A549 (cell line): Measurements from ENCODE around the gene BHLHA15. TPM values are rescaled to one million over a fixed set of nuclear protein-coding genes. Genes with fewer than 3 reads are reported as not detected.

Source experiments
- ATAC-seq, 2 experiments: fragments of 200-7000 bp in 1 of 2; fragments of >200 bp in 1 of 2; cut with Nextera tagmentation in 1 of 2; cut with Tn5 transposase in 1 of 2; 3 replicates each; pipeline versions ENCODE4 v1.8.0 to v1.9.1; 2018 to 2020; ENCODE audit warnings: mild to moderate bottlenecking in 1 of 2, moderate library complexity in 1 of 2
- CTCF ChIA-PET: fragments of 300-600 bp; sonication (Branson Sonifier 250); formaldehyde crosslinking; extraction: SDS; loops from one replicate; lab custom pipeline; 2021; ENCODE audit warnings: antibody characterized with exemption, inconsistent platforms; lab: Yijun Ruan, JAX
- POLR2A ChIA-PET: fragments of 350-600 bp; formaldehyde crosslinking; extraction: SDS; loops from one replicate; lab custom pipeline; 2021; ENCODE audit warnings: antibody characterized with exemption, inconsistent platforms; lab: Yijun Ruan, JAX
- DNase-seq, 2 experiments: peaks; one replicate each; pipeline versions ENCODE4 v3.0.0 to v3.0.0-alpha.2; 2011 to 2016; ENCODE audit warnings: low read depth in 1 of 2, low spot score in 1 of 2
- FAIRE-seq: peaks from 2 replicates; lab custom pipeline; 2011; peaks lifted over from hg19 to GRCh38; lab: Jason Lieb, UNC
- H3K27ac ChIP-seq, 2 experiments: fragments of >200 bp; sonication (Bioruptor Twin); formaldehyde crosslinking; 3 replicates each; pipeline ENCODE4 v1.5.1; 2016 to 2017
- H3K4me1 ChIP-seq: fragments of >200 bp; sonication (Bioruptor Twin); formaldehyde crosslinking; 3 replicates; pipeline ENCODE4 v1.6.1; 2016
- H3K4me2 ChIP-seq: fragments of >200 bp; sonication (Bioruptor Twin); formaldehyde crosslinking; 3 replicates; pipeline ENCODE4 v1.6.1; 2016
- H3K4me3 ChIP-seq: fragments of >200 bp; sonication (Bioruptor Twin); formaldehyde crosslinking; 3 replicates; pipeline ENCODE4 v1.5.1; 2016
- H3K9me3 ChIP-seq: fragments of >200 bp; sonication (Bioruptor Twin); formaldehyde crosslinking; 3 replicates; pipeline ENCODE4 v1.6.1; 2016
- ATOH8 ChIP-seq: fragments of 250-450 bp; sonication (Bioruptor Pico); IDR thresholded peaks from 2 replicates; pipeline ENCODE4 v1.5.0; 2020; ENCODE audit warnings: low read depth, mild to moderate bottlenecking, moderate library complexity
- BHLHE40 ChIP-seq: IDR thresholded peaks from 2 replicates; pipeline ENCODE4 v1.6.1; 2012; ENCODE audit warnings: low read depth, low read length, inconsistent platforms
- CBX2 ChIP-seq: fragments of 200-600 bp; sonication (generic); IDR thresholded peaks from 2 replicates; pipeline ENCODE4 v1.6.1; 2016; ENCODE audit warnings: low read depth, mild to moderate bottlenecking, borderline replicate concordance
- CBX8 ChIP-seq: fragments of 200-600 bp; sonication (generic); IDR thresholded peaks from 2 replicates; pipeline ENCODE4 v1.6.1; 2016
- CHD2 ChIP-seq: fragments of 150-350 bp; IDR thresholded peaks from 2 replicates; pipeline ENCODE4 v1.6.1; 2014; ENCODE audit warnings: low read length; ENCODE audit not compliant: partially characterized antibody
- CTCF ChIP-seq: fragments of >200 bp; sonication (Bioruptor Twin); formaldehyde crosslinking; IDR thresholded peaks from 3 replicates; pipeline ENCODE4 v1.5.1; 2016
- EHF ChIP-seq: fragments of 250-450 bp; sonication (Bioruptor Pico); IDR thresholded peaks from 2 replicates; pipeline ENCODE4 v1.5.0; 2020; ENCODE audit warnings: mild to moderate bottlenecking
- GATA3 ChIP-seq: IDR thresholded peaks from 2 replicates; pipeline ENCODE4 v1.6.1; 2012; ENCODE audit warnings: borderline replicate concordance
- HEYL ChIP-seq: fragments of 250-450 bp; sonication (Bioruptor Pico); IDR thresholded peaks from 2 replicates; pipeline ENCODE4 v1.8.0; 2021; ENCODE audit warnings: mild to moderate bottlenecking, moderate library complexity
- HOXB13 ChIP-seq: fragments of 250-450 bp; sonication (Bioruptor Pico); IDR thresholded peaks from 2 replicates; pipeline ENCODE4 v1.5.0; 2020; ENCODE audit warnings: low read depth, mild to moderate bottlenecking, moderate library complexity
- JUN ChIP-seq, 2 experiments: fragments of >200 bp; sonication (Bioruptor Twin); formaldehyde crosslinking; IDR thresholded peaks; 2 replicates in 1 of 2; 3 replicates in 1 of 2; pipeline ENCODE4 v1.6.1; 2016 to 2017
- JUNB ChIP-seq: fragments of >200 bp; sonication (Bioruptor Twin); formaldehyde crosslinking; IDR thresholded peaks from 2 replicates; pipeline ENCODE4 v1.6.1; 2016
- KDM1A ChIP-seq: fragments of 200-600 bp; sonication (generic); IDR thresholded peaks from 2 replicates; pipeline ENCODE4 v1.6.1; 2016; ENCODE audit warnings: low read depth, mild to moderate bottlenecking
- KDM5A ChIP-seq: fragments of 200-600 bp; sonication (generic); IDR thresholded peaks from 2 replicates; pipeline ENCODE4 v1.6.1; 2016; ENCODE audit warnings: antibody characterized with exemption, mild to moderate bottlenecking
- MAZ ChIP-seq: fragments of 150-350 bp; IDR thresholded peaks from 2 replicates; pipeline ENCODE4 v1.6.1; 2014; ENCODE audit warnings: antibody characterized with exemption, low read depth, low read length, borderline replicate concordance
- MYC ChIP-seq: IDR thresholded peaks from 2 replicates; pipeline ENCODE4 v1.6.1; 2012; ENCODE audit warnings: mild to moderate bottlenecking, inconsistent platforms, low read length, improper control_type of control experiment, borderline replicate concordance
- PHF8 ChIP-seq: fragments of 200-600 bp; sonication (generic); IDR thresholded peaks from 2 replicates; pipeline ENCODE4 v1.6.1; 2016; ENCODE audit warnings: low read depth, mild to moderate bottlenecking, antibody characterized with exemption, moderate library complexity, borderline replicate concordance
- POLR2A ChIP-seq: IDR thresholded peaks from 2 replicates; pipeline ENCODE4 v1.6.1; 2012; ENCODE audit warnings: mild to moderate bottlenecking, low read length
- RCOR1 ChIP-seq: fragments of 150-350 bp; IDR thresholded peaks from 2 replicates; pipeline ENCODE4 v1.6.1; 2014; ENCODE audit warnings: antibody characterized with exemption, low read length, low read depth
- REST ChIP-seq: fragments of 200-600 bp; sonication (generic); IDR thresholded peaks from 2 replicates; pipeline ENCODE4 v1.6.1; 2016; ENCODE audit warnings: antibody characterized with exemption, mild to moderate bottlenecking, moderate library complexity
- RFX5 ChIP-seq: fragments of 450-650 bp; IDR thresholded peaks from 2 replicates; pipeline ENCODE4 v1.7.1; 2014; ENCODE audit warnings: antibody characterized with exemption, mild to moderate bottlenecking, moderate library complexity
- SMC3 ChIP-seq: fragments of >200 bp; sonication (Bioruptor Twin); formaldehyde crosslinking; IDR thresholded peaks from 3 replicates; pipeline ENCODE4 v1.6.1; 2018; ENCODE audit warnings: inconsistent platforms
- ZSCAN20 ChIP-seq: fragments of 250-450 bp; sonication (Bioruptor Pico); IDR thresholded peaks from 2 replicates; pipeline ENCODE4 v1.8.0; 2022; ENCODE audit warnings: mild to moderate bottlenecking, moderate library complexity
- WGBS: methylation state at CpG from one replicate; pipeline ENCODE4 v1.1.6; 2017; ENCODE audit errors: missing lambda C conversion rate; 5-methylcytosine and 5-hydroxymethylcytosine counted together
- polyA plus RNA-seq, 4 experiments: library from polyadenylated mRNA; depleted of rRNA in 3 of 4; stranded (reverse); fragments of >200 nt; fragmentation: RNase III in 1 of 4; extraction: RNeasy Plus Mini Kit Qiagen cat#74134 plus additional on column Dnase treatment in 1 of 4; gene quantifications; 2 replicates in 3 of 4; 3 replicates in 1 of 4; pipeline ENCODE4 v1.2.3, GENCODE V29; 2011 to 2017

The BHLHA15 gene
- polyA plus RNA-seq, 2 of the 4 experiments (the other 2 are of a cell fraction) = 0.23 to 0.30 TPM

- Histone ChIP-seq H3K27ac (no peak overlapping the region), H3K4me3 (no peak overlapping the region), H3K9me3 (no peaks in the 10 kb centered on the region), H3K4me2 (no peak overlapping the region), H3K4me1 (no peaks in the 10 kb centered on the region)
- 86% methylated on average over 9 of the region's 9 CpGs for WGBS
- DNase-seq (no peak), ATAC-seq (no peak), FAIRE-seq (no peak)
- ChIA-PET POLR2A (no interaction called here), CTCF (interaction anchor here (1.7 kb wide), 1 partner anchor 17 kb away, joined by 5 read pairs; no protein-coding TSS in a partner anchor)
- no peak for TF ChIP-seq REST
- TF ChIP-seq CHD2 = no peak
- no peak for TF ChIP-seq POLR2A
- no peak for TF ChIP-seq MAZ
Measured at GRCh38 chr7:98186452-98187137, 24.6 kb upstream of the BHLHA15 start.

GRCh38 chr7:98187138-98187502 is 24.1 kb upstream of the BHLHA15 start:
- ATAC-seq (no peak), FAIRE-seq (no peak), DNase-seq (no peak)
- ChIA-PET POLR2A (no interaction called here), CTCF (interaction anchor here (1.7 kb wide), 1 partner anchor 18 kb away, joined by 5 read pairs; no protein-coding TSS in a partner anchor)
- Histone ChIP-seq H3K4me2 (no peak overlapping the region), H3K4me3 (no peak overlapping the region), H3K4me1 (no peaks in the 10 kb centered on the region), H3K9me3 (no peaks in the 10 kb centered on the region), H3K27ac (no peak overlapping the region)
- TF ChIP-seq RCOR1 (no peak), CHD2 (no peak), ATOH8 (CRISPR knock-in tag) (no peak), CBX8 (no peak), GATA3 (no peak), KDM5A (no peak), SMC3 (no peak), BHLHE40 (no peak), KDM1A (no peak), CBX2 (no peak), EHF (no peak), MYC (no peak), ZSCAN20 (no peak), JUNB (no peak), CTCF (no peak), HOXB13 (no peak)
- 78% methylated on average over 1 of the region's 1 CpG for WGBS

GRCh38 chr7:98189559-98189958 is 21.7 kb upstream of the BHLHA15 start:
- no peaks in the 10 kb centered on the region for H3K4me1 ChIP-seq
- no peaks in the 10 kb centered on the region for H3K9me3 ChIP-seq
- ChIA-PET POLR2A (no interaction called here), CTCF (no interaction called here)
- H3K27ac ChIP-seq = no peak overlapping the region
- no peak for DNase-seq
- FAIRE-seq = no peak
- WGBS = 94% methylated on average over 11 of the region's 11 CpGs
- no peak overlapping the region for H3K4me3 ChIP-seq
- ATAC-seq = no peak
- H3K4me2 ChIP-seq = no peak overlapping the region
- TF ChIP-seq POLR2A (no peak), SMC3 (no peak), EHF (no peak), JUN (IDR thresholded peaks at IDR 0.05) (no peak), REST (no peak), RFX5 (no peak), PHF8 (no peak), HEYL (CRISPR knock-in tag) (no peak), CTCF (no peak)
